IMR-90 (cell line): Measurements from ENCODE around the gene TMEM59. TPM values are rescaled to one million over a fixed set of nuclear protein-coding genes. Genes with fewer than 3 reads are reported as not detected.
A peak's percentile ranks its signal among the peaks of the same experiment; 100 is the strongest.

ENCODE experiments used
- ATAC-seq: fragments of 200-7000 bp; cut with Tn5 transposase; 2 replicates; pipeline ENCODE4 v1.9.1; 2020; ENCODE audit warnings: low read depth, mild to moderate bottlenecking, moderate library complexity
- BruUV-seq: library from RNA; stranded (reverse); fragments of 400-500 nt; replicated peaks from 2 replicates; lab custom pipeline; 2021; lab: Mats Ljungman, UMichigan
- CTCF ChIA-PET: fragments of 300-600 bp; formaldehyde crosslinking; extraction: SDS; loops from one replicate; lab custom pipeline; 2021; ENCODE audit warnings: antibody characterized with exemption; lab: Yijun Ruan, JAX
- POLR2A ChIA-PET: fragments of 300-600 bp; sonication (Branson Sonifier 250); formaldehyde crosslinking; loops from one replicate; lab custom pipeline; 2022; ENCODE audit warnings: antibody characterized with exemption; ENCODE audit not compliant: unreplicated experiment; lab: Charles Lee
- DNase-seq: peaks from one replicate; pipeline ENCODE4 v3.0.0; 2013
- H2AFZ ChIP-seq: replicated peaks from 2 replicates; pipeline ENCODE3; 2013; ENCODE audit warnings: low read length, mild to moderate bottlenecking; ENCODE audit not compliant: poor library complexity
- H2AK5ac ChIP-seq: 2 replicates; pipeline ENCODE4 v1.6.1; 2013; ENCODE audit warnings: low read depth, low read length, inconsistent platforms
- H2AK9ac ChIP-seq: replicated peaks from 2 replicates; pipeline ENCODE3; 2013; ENCODE audit warnings: mild to moderate bottlenecking, low read depth, low read length, moderate library complexity; ENCODE audit not compliant: poor library complexity
- H2BK120ac ChIP-seq: 2 replicates; pipeline ENCODE4 v1.6.1; 2013; ENCODE audit warnings: low read depth, low read length, inconsistent platforms
- H2BK15ac ChIP-seq: 3 replicates; pipeline ENCODE4 v1.6.1; 2013; ENCODE audit warnings: low read depth, low read length, inconsistent platforms
- H2BK20ac ChIP-seq: 2 replicates; pipeline ENCODE4 v1.6.1; 2013; ENCODE audit warnings: low read depth, mild to moderate bottlenecking, inconsistent platforms, low read length, moderate library complexity
- H2BK5ac ChIP-seq: 2 replicates; pipeline ENCODE4 v1.6.1; 2013; ENCODE audit warnings: mild to moderate bottlenecking, low read depth, low read length, inconsistent platforms; ENCODE audit not compliant: poor library complexity, severe bottlenecking
- H3K14ac ChIP-seq: replicated peaks from 2 replicates; pipeline ENCODE4 v1.6.1; 2013; ENCODE audit warnings: low read depth, low read length, inconsistent platforms
- H3K18ac ChIP-seq: 2 replicates; pipeline ENCODE4 v1.6.1; 2013; ENCODE audit warnings: low read depth, low read length, control low read depth
- H3K23ac ChIP-seq: 2 replicates; pipeline ENCODE4 v1.6.1; 2013; ENCODE audit warnings: low read depth, low read length, inconsistent platforms
- H3K27ac ChIP-seq: 2 replicates; pipeline ENCODE4 v1.5.1; 2013; ENCODE audit warnings: mild to moderate bottlenecking, control low read depth, low read length; ENCODE audit not compliant: insufficient read depth
- H3K27me3 ChIP-seq: 2 replicates; pipeline ENCODE4 v1.6.1; 2013; ENCODE audit warnings: low read length; ENCODE audit not compliant: control insufficient read depth, insufficient read depth
- H3K36me3 ChIP-seq: 2 replicates; pipeline ENCODE4 v1.6.1; 2013; ENCODE audit warnings: low read length, mixed read lengths; ENCODE audit not compliant: control insufficient read depth, insufficient read depth
- H3K4ac ChIP-seq: 2 replicates; pipeline ENCODE4 v1.6.1; 2013; ENCODE audit warnings: low read depth, low read length, inconsistent platforms
- H3K4me1 ChIP-seq: 2 replicates; pipeline ENCODE4 v1.6.1; 2013; ENCODE audit warnings: low read length, mixed read lengths; ENCODE audit not compliant: control insufficient read depth, insufficient read depth
- H3K4me2 ChIP-seq: 2 replicates; pipeline ENCODE4 v1.6.1; 2013; ENCODE audit warnings: low read depth, mild to moderate bottlenecking, control low read depth, low read length, moderate library complexity
- H3K4me3 ChIP-seq: 2 replicates; pipeline ENCODE4 v1.5.1; 2013; ENCODE audit warnings: low read depth, mild to moderate bottlenecking, control low read depth, low read length, moderate library complexity; ENCODE audit not compliant: insufficient read depth
- H3K56ac ChIP-seq: 2 replicates; pipeline ENCODE4 v1.6.1; 2013; ENCODE audit warnings: low read length, inconsistent platforms; ENCODE audit not compliant: insufficient read depth; ENCODE audit errors: extremely low read depth
- H3K79me1 ChIP-seq, 2 experiments: 2 replicates each; pipeline ENCODE4 v1.6.1; 2013; ENCODE audit warnings: low read length in 2 of 2, inconsistent platforms in 1 of 2, low read depth in 1 of 2
- H3K9ac ChIP-seq: 2 replicates; pipeline ENCODE4 v1.6.1; 2013; ENCODE audit warnings: low read depth, low read length, control low read depth
- H3K9me1 ChIP-seq: 2 replicates; pipeline ENCODE4 v1.6.1; 2013; ENCODE audit warnings: low read length, inconsistent platforms; ENCODE audit not compliant: insufficient read depth
- H3K9me3 ChIP-seq: 2 replicates; pipeline ENCODE4 v1.6.1; 2013; ENCODE audit warnings: low read length; ENCODE audit not compliant: control insufficient read depth, insufficient read depth
- H4K20me1 ChIP-seq: 2 replicates; pipeline ENCODE4 v1.6.1; 2013; ENCODE audit warnings: low read length, inconsistent platforms; ENCODE audit not compliant: insufficient read depth
- H4K5ac ChIP-seq: 2 replicates; pipeline ENCODE4 v1.6.1; 2013; ENCODE audit warnings: mild to moderate bottlenecking, low read depth, low read length, control low read depth
- H4K8ac ChIP-seq, 2 experiments: 2 replicates each; pipeline ENCODE4 v1.6.1; 2013; ENCODE audit warnings: low read depth in 2 of 2, low read length in 2 of 2, control low read depth in 1 of 2, inconsistent platforms in 1 of 2
- H4K91ac ChIP-seq: 2 replicates; pipeline ENCODE4 v1.6.1; 2013; ENCODE audit warnings: low read depth, low read length, inconsistent platforms; ENCODE audit not compliant: insufficient read depth
- CHD1 ChIP-seq: IDR thresholded peaks from 2 replicates; pipeline ENCODE4 v1.6.1; 2012; ENCODE audit warnings: low read depth, low read length, improper control_type of control experiment
- CTCF ChIP-seq: conservative IDR thresholded peaks from 2 replicates; pipeline ENCODE4 v1.5.1; 2012; ENCODE audit warnings: mild to moderate bottlenecking, low read depth, low read length, improper control_type of control experiment
- MAZ ChIP-seq: IDR thresholded peaks from 2 replicates; pipeline ENCODE4 v1.6.1; 2012; ENCODE audit warnings: low read depth, mild to moderate bottlenecking, low read length, improper control_type of control experiment, moderate library complexity, borderline replicate concordance
- POLR2A ChIP-seq: IDR thresholded peaks from 2 replicates; pipeline ENCODE4 v1.6.1; 2012; ENCODE audit warnings: mild to moderate bottlenecking, low read depth, low read length
- WGBS, 2 experiments: methylation state at CpG; one replicate each; pipeline versions ENCODE4 v1.1.5 to v1.1.7; 2013; ENCODE audit warnings: missing lambda C conversion rate in 2 of 2; ENCODE audit not compliant: insufficient read length in 1 of 2; ENCODE audit errors: extremely low coverage in 2 of 2; 5-methylcytosine and 5-hydroxymethylcytosine counted together
- dilution Hi-C: fragments of 300-500 bp; cut with HindIII; formaldehyde crosslinking; loops from one replicate; pipeline ENCODE4 v1.14.3; 2018; ENCODE audit warnings: low sequenced_read_pairs; ENCODE audit not compliant: unreplicated experiment
- in situ Hi-C: fragments of 300-500 bp; cut with MboI; formaldehyde crosslinking; loops from 3 replicates; pipeline ENCODE4 v1.14.3; 2019; ENCODE audit warnings: low sequenced_read_pairs, inconsistent platforms, mixed read lengths
- intact Hi-C: fragments of 100-400 bp; cut with micrococcal nuclease; formaldehyde crosslinking; loops from 2 replicates; pipeline ENCODE4 v1.10.0; 2022
- polyA plus RNA-seq, 3 experiments: library from polyadenylated mRNA; depleted of rRNA; stranded (reverse); fragments of >200 nt; gene quantifications; 2 replicates each; pipeline ENCODE4 v1.2.3, GENCODE V29; 2012; ENCODE audit warnings: low replicate concordance in 1 of 3
- total RNA-seq: library from RNA; depleted of rRNA; stranded (reverse); fragments of >200 nt; gene quantifications from 2 replicates; pipeline ENCODE4 v1.2.3, GENCODE V29; 2012

Gene TMEM59
- total and polyA plus RNA-seq, 2 of the 4 experiments (the other 2 are of a cell fraction): 239 to 241 TPM

- Histone ChIP-seq H3K14ac (no peak overlapping the region), H3K18ac (no peak overlapping the region), H3K4me1 (peaks cover 2% of the 10 kb centered on the region; the same call in 1 of the 2 replicates), H3K27me3 (no peaks in the 10 kb centered on the region), H4K91ac (no peak overlapping the region), H2AFZ (peak overlapping the region; percentile 23), H3K9me3 (no peaks in the 10 kb centered on the region), H2BK15ac (no peak overlapping the region), H3K79me1 (no peaks in the 10 kb centered on the region), H3K56ac (no peak overlapping the region), H3K4me3 (no peak overlapping the region), H3K23ac (no peak overlapping the region), H2AK9ac (no peak overlapping the region), H3K36me3 (no peaks in the 10 kb centered on the region), H3K27ac (no peak overlapping the region), H3K9me1 (no peaks in the 10 kb centered on the region), H2BK20ac (no peak overlapping the region), H2BK120ac (no peak overlapping the region), H2AK5ac (peak overlapping the region; percentile 5; the same call in 1 of the 2 replicates), H3K9ac (no peak overlapping the region), H4K20me1 (no peaks in the 10 kb centered on the region), H2BK5ac (no peak overlapping the region), H3K4ac (no peak overlapping the region), H3K4me2 (no peak overlapping the region), H4K8ac (no peak overlapping the region), H4K5ac (no peak overlapping the region)
- whole genome bisulfite sequencing, 2 experiments: 90% methylated on average over 2 of the region's 6 CpGs; no CpG with 5 or more reads in 1 of the 2 experiments
- BruUV-seq: no TSS peak
- ChIA-PET POLR2A (no interaction called here), CTCF (interaction anchor here (1.1 kb wide), 1 partner anchor 11 kb away, joined by 3 read pairs; no protein-coding TSS in a partner anchor)
- dilution Hi-C loops (no loop called here), intact Hi-C loops (no loop called here), in situ Hi-C loops (no loop called here)
- ATAC-seq (no peak), DNase-seq (no peak)
- no peak for TF ChIP-seq CHD1
- no peak for TF ChIP-seq CTCF
- TF ChIP-seq MAZ: no peak
- no peak for TF ChIP-seq POLR2A
Measured at GRCh38 chr1:53981220-53981619, 71.8 kb downstream of the TMEM59 start.
